HG03159 (cell line): Measurements from ENCODE around the gene DRAP1.

Experiments used
- ATAC-seq: cut with Tn5 transposase; IDR thresholded peaks from one replicate; pipeline ENCODE4 v1.9.1; 2021; ENCODE audit warnings: mild to moderate bottlenecking, moderate library complexity; ENCODE audit not compliant: unreplicated experiment

DRAP1 gene, protein sequence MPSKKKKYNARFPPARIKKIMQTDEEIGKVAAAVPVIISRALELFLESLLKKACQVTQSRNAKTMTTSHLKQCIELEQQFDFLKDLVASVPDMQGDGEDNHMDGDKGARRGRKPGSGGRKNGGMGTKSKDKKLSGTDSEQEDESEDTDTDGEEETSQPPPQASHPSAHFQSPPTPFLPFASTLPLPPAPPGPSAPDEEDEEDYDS

GRCh38 chr11:65919141-65919572, at the start of gene DRAP1:
Gene DRAP1 (plus strand): TSS chr11:65919426. CDS start chr11:65919502, 76 bp downstream.
- peak; percentile 80 for ATAC-seq

GRCh38 chr11:65869643-65870306, 49.5 kb upstream of the DRAP1 start:
- no peak for ATAC-seq

- ATAC-seq = no peak
Observed at GRCh38 chr11:65870307-65870658, 48.9 kb upstream of the DRAP1 start.

- ATAC-seq = no peak
Observed at GRCh38 chr11:65870706-65871681, 48.2 kb upstream of the DRAP1 start.

DNA sequence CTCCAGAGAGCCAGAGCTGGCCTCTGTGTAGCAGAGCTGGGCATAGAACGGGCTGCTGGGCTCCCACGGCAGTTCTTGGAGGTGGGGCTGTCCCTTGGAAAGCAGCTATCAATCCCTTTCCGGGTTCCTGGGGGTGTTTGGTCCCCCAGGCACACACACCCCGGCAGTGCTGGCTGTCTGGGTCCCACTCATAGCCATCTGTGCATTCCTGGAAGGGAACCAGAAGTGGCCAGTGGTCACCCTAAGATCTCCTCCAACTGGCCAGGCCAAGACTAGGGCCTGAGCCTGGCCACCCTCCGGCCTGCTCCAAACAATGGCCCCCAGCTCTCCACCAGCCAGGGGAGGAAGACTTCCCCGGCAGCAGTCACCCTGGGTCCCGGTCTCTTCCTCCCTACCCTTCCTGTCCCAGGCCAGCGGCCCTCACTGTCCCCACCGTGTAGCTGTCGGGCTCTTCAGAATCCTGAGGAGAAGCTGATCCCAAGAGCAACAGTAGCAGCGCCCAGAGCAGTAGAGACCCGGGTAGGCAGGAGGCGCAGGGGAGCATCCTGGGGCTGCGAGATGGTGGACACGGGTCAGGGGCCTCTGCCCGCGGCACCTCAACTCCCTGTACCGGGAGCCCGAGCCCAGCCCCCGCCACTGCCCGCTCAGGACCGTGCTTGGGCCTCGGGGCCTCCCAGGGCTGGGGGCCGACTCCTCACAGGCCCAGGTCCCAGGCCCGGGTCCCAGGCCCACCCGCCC, 47.2 kb upstream of the DRAP1 start:
- no peak for ATAC-seq

- ATAC-seq = no peak
Observed at GRCh38 chr11:65872586-65873317, 46.5 kb upstream of the DRAP1 start, which contains the start of gene EFEMP2. Gene EFEMP2 (minus strand): TSS chr11:65872800. CDS start chr11:65872354, 446 bp downstream.

DNA sequence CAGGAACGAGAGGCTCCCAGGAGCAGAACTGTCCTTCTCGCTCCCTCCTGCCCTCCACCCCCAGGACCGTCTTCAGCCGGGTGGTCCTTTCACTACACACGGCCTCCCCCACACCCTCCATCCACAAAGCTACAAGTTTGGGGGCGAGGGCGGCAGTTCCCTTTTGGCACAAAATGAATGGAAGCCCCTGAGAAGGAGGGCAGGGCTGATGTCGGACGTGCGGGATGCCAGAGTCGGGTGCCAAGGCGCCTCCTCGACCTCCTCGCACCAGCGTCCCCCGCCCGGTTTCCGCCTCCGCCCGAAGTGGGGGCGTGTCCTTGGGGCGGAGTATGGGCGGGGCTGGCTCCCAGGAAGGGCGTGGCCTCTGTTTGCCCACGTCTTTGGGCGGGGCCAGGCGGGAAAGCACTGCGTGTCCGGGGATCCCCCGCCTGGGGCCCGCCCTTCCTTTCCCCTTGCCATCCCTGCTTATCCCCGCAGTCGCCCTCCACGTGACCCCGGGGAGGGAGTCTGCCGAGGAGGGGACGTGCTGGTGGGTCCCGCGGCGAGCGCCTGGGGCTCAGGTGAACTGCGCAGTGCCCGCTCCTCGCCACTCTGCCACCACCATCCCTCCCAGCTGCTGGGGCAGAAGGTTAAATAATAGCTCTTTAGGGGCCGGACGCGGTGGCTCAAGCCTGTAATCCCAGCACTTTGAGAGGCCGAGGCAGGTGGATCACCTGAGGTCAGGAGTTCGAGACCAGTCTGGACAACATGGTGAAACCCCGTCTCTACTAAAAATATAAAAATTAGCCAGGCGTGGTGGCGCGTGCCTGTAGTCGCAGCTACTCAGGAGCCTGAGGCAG, 45.7 kb upstream of the DRAP1 start:
- peak; percentile 74 for ATAC-seq

- ATAC-seq = no peak
Observed at GRCh38 chr11:65879617-65880016, 39.6 kb upstream of the DRAP1 start, which contains the start of gene CTSW. Gene CTSW (plus strand): TSS chr11:65879837. CDS start chr11:65879855, 18 bp downstream.

GRCh38 chr11:65880027-65880426, 39.2 kb upstream of the DRAP1 start:
- no peak for ATAC-seq

GRCh38 chr11:65880844-65881421, 38.3 kb upstream of the DRAP1 start:
- no peak for ATAC-seq

GRCh38 chr11:65882120-65883057, 36.8 kb upstream of the DRAP1 start:
- ATAC-seq = no peak

DNA sequence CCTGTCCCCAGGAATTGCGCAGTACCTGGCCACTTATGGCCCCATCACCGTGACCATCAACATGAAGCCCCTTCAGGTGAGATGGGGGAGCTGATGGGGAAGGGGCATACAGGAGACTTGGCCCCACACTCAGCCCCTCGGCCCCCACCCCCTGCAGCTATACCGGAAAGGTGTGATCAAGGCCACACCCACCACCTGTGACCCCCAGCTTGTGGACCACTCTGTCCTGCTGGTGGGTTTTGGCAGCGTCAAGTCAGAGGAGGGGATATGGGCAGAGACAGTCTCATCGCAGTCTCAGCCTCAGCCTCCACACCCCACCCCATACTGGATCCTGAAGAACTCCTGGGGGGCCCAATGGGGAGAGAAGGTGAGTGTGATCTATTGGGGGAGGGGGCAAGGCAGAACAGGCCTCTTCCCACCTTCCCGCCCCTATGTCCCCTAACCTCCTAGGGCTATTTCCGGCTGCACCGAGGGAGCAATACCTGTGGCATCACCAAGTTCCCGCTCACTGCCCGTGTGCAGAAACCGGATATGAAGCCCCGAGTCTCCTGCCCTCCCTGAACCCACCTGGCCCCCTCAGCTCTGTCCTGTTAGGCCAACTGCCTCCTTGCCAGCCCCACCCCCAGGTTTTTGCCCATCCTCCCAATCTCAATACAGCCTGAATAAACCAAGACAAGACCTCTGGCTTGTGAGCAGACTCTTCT, 36.0 kb upstream of the DRAP1 start:
- no peak for ATAC-seq

GRCh38 chr11:65883786-65884715, 35.2 kb upstream of the DRAP1 start:
- ATAC-seq = no peak

GRCh38 chr11:65884716-65885092, 34.5 kb upstream of the DRAP1 start:
- ATAC-seq = no peak

- ATAC-seq = no peak
Observed at GRCh38 chr11:65885231-65885630, 34.0 kb upstream of the DRAP1 start.
